GM18507 (cell line): ENCODE data around the gene SCYGR7.
"Not testable (repeated sequence)": the region's sequence is repeated elsewhere in the genome, so short reads cannot be mapped to it uniquely, and the experiment has no call there.

Source experiments
- DNase-seq: peaks from one replicate; pipeline ENCODE4 v3.0.0; 2011; ENCODE audit warnings: low read depth; ENCODE audit not compliant: insufficient read length; ENCODE audit errors: extremely low spot score
- FAIRE-seq: peaks from 2 replicates; lab custom pipeline; 2011; peaks lifted over from hg19 to GRCh38; lab: Jason Lieb, UNC

SCYGR7 gene

GRCh38 chr2:227748079-227748478, 19.9 kb downstream of the SCYGR7 start:
- DNase-seq, result no peak
- FAIRE-seq, result no peak

- not testable (repeated sequence) for DNase-seq, FAIRE-seq
These were observed 28.1 kb downstream of the SCYGR7 start for GRCh38 chr2:227756261-227756660.

GRCh38 chr2:227759411-227760118, 31.4 kb downstream of the SCYGR7 start:
- DNase-seq (no peak), FAIRE-seq (no peak)

GRCh38 chr2:227761740-227762476, 33.8 kb downstream of the SCYGR7 start:
- DNase-seq (no peak), FAIRE-seq (no peak)

- DNase-seq, result no peak
- no peak for FAIRE-seq
These were observed 37.7 kb downstream of the SCYGR7 start for GRCh38 chr2:227765788-227766372.

DNA sequence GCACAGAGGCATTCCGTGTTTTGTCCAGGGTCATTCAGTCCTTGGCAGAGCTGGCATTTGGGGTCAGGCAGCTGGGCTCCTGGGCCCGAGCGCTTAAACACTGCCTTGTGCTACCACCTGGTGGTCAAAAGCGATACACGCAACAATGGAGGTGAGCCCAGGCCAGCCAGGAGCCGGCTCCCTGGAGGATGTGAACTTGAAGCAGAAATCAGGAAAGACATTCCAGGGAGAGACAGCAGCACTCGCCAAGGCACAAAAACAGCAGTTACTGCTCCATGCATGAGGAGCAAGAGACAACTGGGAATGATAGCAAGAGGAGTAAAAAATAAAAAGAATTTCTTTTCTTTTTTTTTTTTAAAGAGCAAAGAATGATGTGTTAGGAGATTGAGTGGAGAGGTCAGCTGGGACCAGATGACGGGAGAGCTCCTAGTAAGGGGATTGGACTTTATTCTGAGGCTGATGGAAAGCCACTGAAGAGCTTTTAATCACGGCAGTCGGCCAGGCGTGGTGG, 38.3 kb downstream of the SCYGR7 start:
- FAIRE-seq (peak; percentile 85), DNase-seq (peak; percentile 53)

GRCh38 chr2:227767830-227768229, 39.7 kb downstream of the SCYGR7 start:
- FAIRE-seq, result no peak
- DNase-seq, result no peak

DNA sequence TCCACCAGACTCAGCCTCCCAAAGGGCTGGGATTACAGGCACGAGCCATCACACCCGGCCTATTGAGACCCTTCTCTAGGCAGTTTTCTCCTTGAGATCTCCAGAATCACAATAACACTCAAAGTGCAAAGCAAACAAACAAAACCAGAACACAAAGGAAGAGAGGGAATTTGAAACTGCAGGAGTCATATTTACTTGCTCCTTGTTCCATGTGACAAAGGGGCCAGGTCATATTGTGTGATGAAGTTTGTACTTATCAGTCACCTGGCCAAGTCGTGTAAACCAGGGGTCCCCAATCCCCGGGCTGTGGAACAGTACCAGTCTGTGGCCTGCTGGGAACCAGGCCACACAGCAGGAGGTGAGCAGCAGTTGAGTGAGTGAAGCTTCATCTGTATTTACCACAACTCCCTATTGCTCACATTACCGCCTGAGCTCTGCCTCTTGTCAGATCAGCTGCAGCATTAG, 44.1 kb downstream of the SCYGR7 start:
- DNase-seq, result no peak

DNA sequence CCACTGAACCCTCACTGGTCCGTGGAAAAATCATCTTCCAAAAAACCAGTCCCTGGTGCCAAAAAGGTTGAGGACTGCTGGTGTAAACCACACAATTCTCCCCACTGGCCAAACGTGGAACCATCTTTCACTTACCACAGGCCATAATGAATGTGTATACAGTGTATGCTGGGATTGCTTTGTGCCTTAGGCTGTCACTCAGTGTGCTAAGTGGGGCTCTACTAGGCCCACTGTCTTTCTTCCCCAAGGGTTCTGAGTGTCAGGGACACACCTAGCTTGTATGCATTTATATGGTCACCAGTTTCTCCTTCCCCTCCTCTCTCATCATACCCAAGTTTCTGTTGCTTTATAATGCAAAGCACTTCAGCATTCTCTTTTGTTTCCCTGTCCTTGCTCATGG, 44.8 kb downstream of the SCYGR7 start:
- DNase-seq (no peak), FAIRE-seq (no peak)

More for the DNA sequence above, 44.1 kb downstream of the SCYGR7 start:
- FAIRE-seq, result no peak

DNA sequence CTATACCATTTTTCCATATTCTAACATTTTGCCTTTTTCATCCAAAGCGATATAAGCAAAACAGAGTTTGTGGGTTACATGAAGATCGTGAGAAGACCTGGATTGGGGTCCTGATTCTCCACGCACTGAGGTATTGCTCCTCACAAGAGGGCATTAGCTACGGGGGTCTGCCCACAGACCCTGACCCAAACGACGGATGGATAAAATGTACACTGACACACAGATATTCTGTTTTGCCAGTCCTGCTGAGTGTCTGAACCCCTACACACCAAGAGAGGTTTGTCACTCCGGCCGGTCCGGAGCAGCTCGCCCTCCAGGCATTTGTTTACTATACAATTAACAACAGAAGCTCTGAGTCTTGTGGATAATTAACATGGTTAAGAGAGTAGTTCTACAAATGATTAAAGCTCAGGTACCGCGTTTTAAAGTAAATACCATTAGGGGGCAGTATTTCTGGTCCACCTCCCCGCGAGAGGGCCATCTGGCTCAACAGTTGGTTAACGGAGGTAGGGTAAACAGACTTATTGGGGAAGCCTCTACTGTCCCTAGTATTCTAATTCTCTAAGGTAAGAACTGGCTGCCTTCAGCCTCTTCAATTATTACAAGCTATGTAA, 46.0 kb downstream of the SCYGR7 start:
- peak; percentile 52 for FAIRE-seq
- DNase-seq, result no peak

DNA sequence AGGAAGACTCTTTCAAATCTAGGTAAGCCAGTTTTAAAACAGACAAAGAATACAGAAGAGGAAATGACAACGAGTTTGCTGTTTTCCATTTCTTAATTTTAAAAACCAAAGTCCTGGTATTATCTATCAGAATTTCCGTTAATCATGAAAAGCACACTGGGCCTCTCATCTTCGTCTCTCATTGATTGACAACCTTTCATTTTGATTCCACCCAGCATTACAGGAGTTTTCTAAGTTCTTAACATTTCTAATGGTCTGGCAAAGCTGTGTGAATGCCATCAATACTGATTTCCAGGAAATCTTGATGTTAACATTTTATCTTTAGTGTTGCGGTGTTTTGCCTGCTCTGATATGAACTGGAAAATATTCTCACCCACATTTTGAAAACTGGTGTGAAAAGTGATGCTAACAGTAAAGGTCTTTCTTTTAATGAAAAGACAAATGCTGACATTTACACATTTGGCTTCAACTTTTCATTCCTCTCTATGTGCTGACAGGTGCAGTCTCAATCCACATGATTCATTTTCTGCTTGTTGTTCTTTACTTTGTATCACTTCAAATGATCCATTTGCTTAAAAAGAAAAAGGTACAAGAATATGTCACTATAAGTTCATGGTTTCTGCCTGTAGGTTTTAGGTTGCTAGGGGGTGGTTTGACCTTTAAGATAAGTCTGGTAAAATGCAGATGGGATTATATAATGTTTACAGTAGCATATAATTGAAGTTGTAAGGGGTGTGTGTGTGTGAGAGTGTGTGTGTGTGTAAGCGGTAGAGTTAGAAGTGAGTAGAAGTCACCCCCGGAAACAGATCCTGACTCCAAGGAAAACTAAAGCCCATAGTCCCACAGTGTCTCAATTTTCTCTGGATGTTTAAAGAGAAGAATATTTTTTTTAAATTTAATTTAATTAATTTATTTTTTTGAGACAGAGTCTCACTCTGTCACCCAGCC, 47.0 kb downstream of the SCYGR7 start:
- FAIRE-seq (no peak), DNase-seq (no peak)
